ENCODE results near the gene CRYL1. TPM values are rescaled to one million over a fixed set of nuclear protein-coding genes. Genes with fewer than 3 reads are reported as not detected.

Gene CRYL1
- total and polyA plus RNA-seq, 2 of the 13 experiments (the other 11 are each of a cell fraction or from before 2014, with no cell fraction given) = 57.2 to 115 TPM

DNA sequence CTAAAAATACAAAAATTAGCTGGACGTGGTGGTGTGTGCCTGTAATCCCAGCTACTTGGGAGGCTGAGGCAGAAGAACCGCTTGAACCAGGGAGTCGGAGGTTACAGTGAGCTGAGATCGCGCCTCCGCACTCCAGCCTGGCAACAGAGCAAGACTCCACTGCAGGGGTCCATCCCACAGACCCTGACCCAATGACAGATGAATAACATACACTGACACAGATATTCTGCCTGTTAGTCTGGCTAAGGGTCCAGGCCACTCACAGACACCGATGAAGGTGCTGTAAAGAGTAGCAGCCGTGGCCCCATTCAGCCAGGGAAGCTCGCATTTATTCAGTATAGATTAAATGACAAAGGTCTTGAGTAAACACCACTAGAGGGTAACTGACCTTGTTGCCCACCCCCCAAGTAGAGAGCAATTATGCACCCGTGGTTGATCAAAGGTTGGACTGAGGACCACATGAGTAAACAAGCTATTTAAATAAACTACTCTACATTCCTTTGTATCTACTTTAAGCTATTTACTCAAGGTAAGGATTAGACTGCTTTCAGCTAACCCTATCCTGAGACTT lies 8.5 kb upstream of the CRYL1 start (continued):
- TF ChIP-seq, protein P1, sequence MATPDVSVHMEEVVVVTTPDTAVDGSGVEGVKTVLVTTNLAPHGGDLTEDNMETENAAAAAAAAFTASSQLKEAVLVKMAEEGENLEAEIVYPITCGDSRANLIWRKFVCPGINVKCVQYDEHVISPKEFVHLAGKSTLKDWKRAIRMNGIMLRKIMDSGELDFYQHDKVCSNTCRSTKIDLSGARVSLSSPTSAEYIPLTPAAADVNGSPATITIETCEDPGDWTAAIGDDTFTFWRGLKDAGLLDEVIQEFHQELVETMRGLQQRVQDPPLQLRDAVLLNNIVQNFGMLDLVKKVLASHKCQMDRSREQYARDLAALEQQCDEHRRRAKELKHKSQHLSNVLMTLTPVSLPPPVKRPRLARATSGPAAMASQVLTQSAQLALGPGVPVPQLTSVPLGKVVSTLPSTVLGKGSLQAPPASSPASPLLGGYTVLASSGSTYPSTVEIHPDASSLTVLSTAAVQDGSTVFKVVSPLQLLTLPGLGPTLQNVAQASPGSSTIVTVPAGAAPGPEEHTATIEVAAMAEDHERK (CRISPR knock-in tag; IDR thresholded peaks at IDR 0.05; ENCODE audit: low read depth) = no peak
- TF ChIP-seq ZNF790 (CRISPR knock-in tag; IDR thresholded peaks at IDR 0.05; ENCODE audit: borderline replicate concordance) = no peak
- TF ChIP-seq MTA1 (CRISPR knock-in tag; IDR thresholded peaks at IDR 0.05; ENCODE audit: borderline replicate concordance) = no peak
- no peak for TF ChIP-seq ZNF264 (CRISPR knock-in tag; IDR thresholded peaks at IDR 0.05)
- TF ChIP-seq NAIF1 (CRISPR knock-in tag; IDR thresholded peaks at IDR 0.05; ENCODE audit: borderline replicate concordance) = no peak
- TF ChIP-seq, protein P2, sequence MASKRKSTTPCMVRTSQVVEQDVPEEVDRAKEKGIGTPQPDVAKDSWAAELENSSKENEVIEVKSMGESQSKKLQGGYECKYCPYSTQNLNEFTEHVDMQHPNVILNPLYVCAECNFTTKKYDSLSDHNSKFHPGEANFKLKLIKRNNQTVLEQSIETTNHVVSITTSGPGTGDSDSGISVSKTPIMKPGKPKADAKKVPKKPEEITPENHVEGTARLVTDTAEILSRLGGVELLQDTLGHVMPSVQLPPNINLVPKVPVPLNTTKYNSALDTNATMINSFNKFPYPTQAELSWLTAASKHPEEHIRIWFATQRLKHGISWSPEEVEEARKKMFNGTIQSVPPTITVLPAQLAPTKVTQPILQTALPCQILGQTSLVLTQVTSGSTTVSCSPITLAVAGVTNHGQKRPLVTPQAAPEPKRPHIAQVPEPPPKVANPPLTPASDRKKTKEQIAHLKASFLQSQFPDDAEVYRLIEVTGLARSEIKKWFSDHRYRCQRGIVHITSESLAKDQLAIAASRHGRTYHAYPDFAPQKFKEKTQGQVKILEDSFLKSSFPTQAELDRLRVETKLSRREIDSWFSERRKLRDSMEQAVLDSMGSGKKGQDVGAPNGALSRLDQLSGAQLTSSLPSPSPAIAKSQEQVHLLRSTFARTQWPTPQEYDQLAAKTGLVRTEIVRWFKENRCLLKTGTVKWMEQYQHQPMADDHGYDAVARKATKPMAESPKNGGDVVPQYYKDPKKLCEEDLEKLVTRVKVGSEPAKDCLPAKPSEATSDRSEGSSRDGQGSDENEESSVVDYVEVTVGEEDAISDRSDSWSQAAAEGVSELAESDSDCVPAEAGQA (IDR thresholded peaks at IDR 0.05; ENCODE audit: low read depth) = no peak
- TF ChIP-seq, protein P2 (CRISPR knock-in tag; IDR thresholded peaks at IDR 0.05; ENCODE audit: borderline replicate concordance) = no peak
- TF ChIP-seq HOXA3 (CRISPR knock-in tag; IDR thresholded peaks at IDR 0.05) = no peak
- no peak for TF ChIP-seq ZFP36L1 (CRISPR knock-in tag; IDR thresholded peaks at IDR 0.05)
- no peak for TF ChIP-seq SCMH1 (CRISPR knock-in tag; IDR thresholded peaks at IDR 0.05; ENCODE audit: borderline replicate concordance)
- TF ChIP-seq CREM (IDR thresholded peaks at IDR 0.05) = peak; percentile 49; the same call in 1 of the 2 replicates
- no peak for TF ChIP-seq CREM (CRISPR knock-in tag; IDR thresholded peaks at IDR 0.05)
- TF ChIP-seq, protein P3, sequence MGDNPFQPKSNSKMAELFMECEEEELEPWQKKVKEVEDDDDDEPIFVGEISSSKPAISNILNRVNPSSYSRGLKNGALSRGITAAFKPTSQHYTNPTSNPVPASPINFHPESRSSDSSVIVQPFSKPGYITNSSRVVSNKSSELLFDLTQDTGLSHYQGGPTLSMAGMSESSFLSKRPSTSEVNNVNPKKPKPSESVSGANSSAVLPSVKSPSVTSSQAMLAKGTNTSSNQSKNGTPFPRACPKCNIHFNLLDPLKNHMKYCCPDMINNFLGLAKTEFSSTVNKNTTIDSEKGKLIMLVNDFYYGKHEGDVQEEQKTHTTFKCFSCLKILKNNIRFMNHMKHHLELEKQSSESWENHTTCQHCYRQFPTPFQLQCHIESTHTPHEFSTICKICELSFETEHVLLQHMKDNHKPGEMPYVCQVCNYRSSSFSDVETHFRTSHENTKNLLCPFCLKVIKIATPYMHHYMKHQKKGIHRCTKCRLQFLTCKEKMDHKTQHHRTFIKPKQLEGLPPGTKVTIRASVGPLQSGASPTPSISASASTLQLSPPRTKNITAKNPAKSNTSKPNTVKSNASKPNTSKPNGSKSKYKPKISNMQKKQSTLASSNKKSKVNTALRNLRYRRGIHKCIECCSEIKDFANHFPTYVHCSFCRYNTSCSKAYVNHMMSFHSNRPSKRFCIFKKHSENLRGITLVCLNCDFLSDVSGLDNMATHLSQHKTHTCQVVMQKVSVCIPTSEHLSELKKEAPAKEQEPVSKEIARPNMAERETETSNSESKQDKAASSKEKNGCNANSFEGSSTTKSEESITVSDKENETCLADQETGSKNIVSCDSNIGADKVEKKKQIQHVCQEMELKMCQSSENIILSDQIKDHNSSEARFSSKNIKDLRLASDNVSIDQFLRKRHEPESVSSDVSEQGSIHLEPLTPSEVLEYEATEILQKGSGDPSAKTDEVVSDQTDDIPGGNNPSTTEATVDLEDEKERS (CRISPR knock-in tag; IDR thresholded peaks at IDR 0.05) = peak; percentile 98
- TF ChIP-seq, protein P4, sequence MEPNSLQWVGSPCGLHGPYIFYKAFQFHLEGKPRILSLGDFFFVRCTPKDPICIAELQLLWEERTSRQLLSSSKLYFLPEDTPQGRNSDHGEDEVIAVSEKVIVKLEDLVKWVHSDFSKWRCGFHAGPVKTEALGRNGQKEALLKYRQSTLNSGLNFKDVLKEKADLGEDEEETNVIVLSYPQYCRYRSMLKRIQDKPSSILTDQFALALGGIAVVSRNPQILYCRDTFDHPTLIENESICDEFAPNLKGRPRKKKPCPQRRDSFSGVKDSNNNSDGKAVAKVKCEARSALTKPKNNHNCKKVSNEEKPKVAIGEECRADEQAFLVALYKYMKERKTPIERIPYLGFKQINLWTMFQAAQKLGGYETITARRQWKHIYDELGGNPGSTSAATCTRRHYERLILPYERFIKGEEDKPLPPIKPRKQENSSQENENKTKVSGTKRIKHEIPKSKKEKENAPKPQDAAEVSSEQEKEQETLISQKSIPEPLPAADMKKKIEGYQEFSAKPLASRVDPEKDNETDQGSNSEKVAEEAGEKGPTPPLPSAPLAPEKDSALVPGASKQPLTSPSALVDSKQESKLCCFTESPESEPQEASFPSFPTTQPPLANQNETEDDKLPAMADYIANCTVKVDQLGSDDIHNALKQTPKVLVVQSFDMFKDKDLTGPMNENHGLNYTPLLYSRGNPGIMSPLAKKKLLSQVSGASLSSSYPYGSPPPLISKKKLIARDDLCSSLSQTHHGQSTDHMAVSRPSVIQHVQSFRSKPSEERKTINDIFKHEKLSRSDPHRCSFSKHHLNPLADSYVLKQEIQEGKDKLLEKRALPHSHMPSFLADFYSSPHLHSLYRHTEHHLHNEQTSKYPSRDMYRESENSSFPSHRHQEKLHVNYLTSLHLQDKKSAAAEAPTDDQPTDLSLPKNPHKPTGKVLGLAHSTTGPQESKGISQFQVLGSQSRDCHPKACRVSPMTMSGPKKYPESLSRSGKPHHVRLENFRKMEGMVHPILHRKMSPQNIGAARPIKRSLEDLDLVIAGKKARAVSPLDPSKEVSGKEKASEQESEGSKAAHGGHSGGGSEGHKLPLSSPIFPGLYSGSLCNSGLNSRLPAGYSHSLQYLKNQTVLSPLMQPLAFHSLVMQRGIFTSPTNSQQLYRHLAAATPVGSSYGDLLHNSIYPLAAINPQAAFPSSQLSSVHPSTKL (CRISPR knock-in tag; IDR thresholded peaks at IDR 0.05) = peak; percentile 49
- TF ChIP-seq REPIN1 (CRISPR knock-in tag; IDR thresholded peaks at IDR 0.05; ENCODE audit: borderline replicate concordance, low read depth) = no peak

Data from HepG2 (cell line).